H1 (cell line): ENCODE measurements around the gene RERE. TPM values are rescaled to one million over a fixed set of nuclear protein-coding genes. Genes with fewer than 3 reads are reported as not detected.

Source experiments
- CTCF ChIA-PET: fragments of 300-600 bp; sonication (Branson Sonifier 250); formaldehyde crosslinking; loops from one replicate; lab custom pipeline; 2021; ENCODE audit not compliant: partially characterized antibody; lab: Charles Lee
- POLR2A ChIA-PET: fragments of 300-600 bp; sonication (Branson Sonifier 250); formaldehyde crosslinking; loops from one replicate; lab custom pipeline; 2021; ENCODE audit warnings: inconsistent platforms; ENCODE audit not compliant: partially characterized antibody; lab: Charles Lee
- DNase-seq, 2 experiments: peaks; one replicate each; pipeline versions ENCODE4 v3.0.0 to v3.0.0-alpha.2; 2010 to 2022; ENCODE audit warnings: low spot score in 2 of 2, low read depth in 1 of 2, mixed read lengths in 1 of 2
- FAIRE-seq: peaks from 2 replicates; lab custom pipeline; 2011; peaks lifted over from hg19 to GRCh38; lab: Jason Lieb, UNC
- H2AFZ ChIP-seq: 2 replicates; pipeline ENCODE4 v1.8.1; 2012; ENCODE audit warnings: low read length, inconsistent platforms
- H2AK5ac ChIP-seq: 2 replicates; pipeline ENCODE4 v1.6.1; 2013; ENCODE audit warnings: low read depth, low read length
- H2BK120ac ChIP-seq: replicated peaks from 2 replicates; pipeline ENCODE3; 2013; ENCODE audit warnings: low read depth, low read length, inconsistent platforms
- H2BK12ac ChIP-seq: 2 replicates; pipeline ENCODE4 v1.6.1; 2013; ENCODE audit warnings: low read depth, low read length
- H2BK15ac ChIP-seq: 2 replicates; pipeline ENCODE4 v1.6.1; 2013; ENCODE audit warnings: low read length
- H2BK20ac ChIP-seq: 2 replicates; pipeline ENCODE4 v1.6.1; 2013; ENCODE audit warnings: low read length
- H2BK5ac ChIP-seq: 2 replicates; pipeline ENCODE4 v1.6.1; 2013; ENCODE audit warnings: low read depth, low read length
- H3K14ac ChIP-seq: 2 replicates; pipeline ENCODE4 v1.6.1; 2013; ENCODE audit warnings: inconsistent platforms; ENCODE audit not compliant: insufficient read length
- H3K18ac ChIP-seq: 2 replicates; pipeline ENCODE4 v1.6.1; 2013; ENCODE audit warnings: low read length; ENCODE audit errors: extremely low read depth
- H3K23ac ChIP-seq: 2 replicates; pipeline ENCODE4 v1.6.1; 2013; ENCODE audit warnings: inconsistent platforms; ENCODE audit not compliant: insufficient read length
- H3K23me2 ChIP-seq: 2 replicates; pipeline ENCODE4 v1.6.1; 2013; ENCODE audit warnings: low read depth, low read length
- H3K27ac ChIP-seq: 2 replicates; pipeline ENCODE4 v1.6.1; 2011; ENCODE audit warnings: low read depth, low read length, inconsistent platforms
- H3K27me3 ChIP-seq, 4 experiments: replicated peaks in 1 of 4; 1 replicate in 1 of 4; 2 replicates in 3 of 4; pipeline versions ENCODE4 v1.6.1 to v1.8.1; 2011 to 2013; ENCODE audit warnings: low read length in 3 of 4, mild to moderate bottlenecking in 3 of 4, inconsistent platforms in 2 of 4, mixed read lengths in 2 of 4, moderate library complexity in 1 of 4; ENCODE audit not compliant: control insufficient read depth in 3 of 4, insufficient read depth in 3 of 4; ENCODE audit errors: extremely low read depth in 1 of 4
- H3K36me3 ChIP-seq, 4 experiments: 2 replicates each; pipeline versions ENCODE4 v1.6.1 to v1.8.1; 2011 to 2013; ENCODE audit warnings: mild to moderate bottlenecking in 4 of 4, low read length in 3 of 4, moderate library complexity in 2 of 4, control low read depth in 1 of 4, inconsistent platforms in 1 of 4; ENCODE audit not compliant: insufficient read depth in 4 of 4, control insufficient read depth in 2 of 4
- H3K4ac ChIP-seq: replicated peaks from 2 replicates; pipeline ENCODE3; 2013; ENCODE audit warnings: low read length, low read depth, mixed read lengths, inconsistent platforms; ENCODE audit not compliant: insufficient read length
- H3K4me1 ChIP-seq, 4 experiments: replicated peaks in 1 of 4; 1 replicate in 1 of 4; 2 replicates in 3 of 4; pipeline versions ENCODE4 v1.6.1 to v1.8.1; 2011 to 2013; ENCODE audit warnings: low read length in 3 of 4, inconsistent platforms in 2 of 4, mixed read lengths in 1 of 4; ENCODE audit not compliant: insufficient read depth in 4 of 4, control insufficient read depth in 3 of 4
- H3K4me2 ChIP-seq, 2 experiments: 2 replicates each; pipeline versions ENCODE4 v1.6.1 to v1.8.1; 2011 to 2013; ENCODE audit warnings: low read depth in 2 of 2, low read length in 2 of 2, control low read depth in 1 of 2, inconsistent platforms in 1 of 2, mild to moderate bottlenecking in 1 of 2; ENCODE audit not compliant: insufficient read depth in 1 of 2
- H3K4me3 ChIP-seq, 4 experiments: fragments of 200-600, 300-600 bp in 1 of 4; sonication (generic), shearing (Covaris generic), sonication (Bioruptor Twin) in 1 of 4; 2 replicates each; pipeline versions ENCODE4 v1.5.1 to v1.8.1; 2011 to 2016; ENCODE audit warnings: low read length in 4 of 4, low read depth in 3 of 4, control low read depth in 2 of 4, inconsistent platforms in 2 of 4, mild to moderate bottlenecking in 2 of 4, mixed read lengths in 1 of 4, moderate library complexity in 1 of 4; ENCODE audit not compliant: insufficient read depth in 2 of 4; ENCODE audit errors: extremely low read depth in 1 of 4
- H3K56ac ChIP-seq: replicated peaks from 2 replicates; pipeline ENCODE3; 2013; ENCODE audit warnings: low read depth, mild to moderate bottlenecking, mixed read lengths, low read length, inconsistent platforms; ENCODE audit not compliant: insufficient read length
- H3K79me1 ChIP-seq: 2 replicates; pipeline ENCODE4 v1.6.1; 2013; ENCODE audit warnings: low read depth, low read length, control low read depth
- H3K79me2 ChIP-seq, 2 experiments: 2 replicates each; pipeline versions ENCODE4 v1.6.1 to v1.8.1; 2012 to 2013; ENCODE audit warnings: low read length in 2 of 2, mild to moderate bottlenecking in 2 of 2, inconsistent platforms in 1 of 2; ENCODE audit not compliant: insufficient read depth in 2 of 2, control insufficient read depth in 1 of 2
- H3K9ac ChIP-seq, 4 experiments: replicated peaks in 1 of 4; 1 replicate in 1 of 4; 2 replicates in 3 of 4; pipeline versions ENCODE4 v1.6.1 to v1.8.1; 2011 to 2013; ENCODE audit warnings: low read depth in 3 of 4, low read length in 3 of 4, control low read depth in 2 of 4, mild to moderate bottlenecking in 2 of 4, moderate library complexity in 2 of 4, inconsistent platforms in 1 of 4; ENCODE audit errors: extremely low read depth in 1 of 4
- H3K9me3 ChIP-seq, 2 experiments: 2 replicates each; pipeline versions ENCODE4 v1.6.1 to v1.8.1; 2012 to 2013; ENCODE audit warnings: mild to moderate bottlenecking in 2 of 2, moderate library complexity in 2 of 2, control low read depth in 1 of 2, inconsistent platforms in 1 of 2, low read depth in 1 of 2, low read length in 1 of 2, mixed read lengths in 1 of 2; ENCODE audit not compliant: insufficient read depth in 2 of 2
- H4K20me1 ChIP-seq, 2 experiments: replicated peaks in 1 of 2; 2 replicates each; pipeline versions ENCODE3 to v1.8.1; 2011 to 2013; ENCODE audit warnings: inconsistent platforms in 2 of 2, low read length in 2 of 2, mild to moderate bottlenecking in 1 of 2; ENCODE audit not compliant: insufficient read depth in 2 of 2, control insufficient read depth in 1 of 2
- H4K5ac ChIP-seq: 2 replicates; pipeline ENCODE4 v1.6.1; 2013; ENCODE audit warnings: low read length, low read depth, mixed read lengths, inconsistent platforms; ENCODE audit not compliant: insufficient read length
- H4K8ac ChIP-seq: 2 replicates; pipeline ENCODE4 v1.8.0; 2013; ENCODE audit warnings: mild to moderate bottlenecking, moderate library complexity, low read length, inconsistent platforms; ENCODE audit not compliant: insufficient read depth; ENCODE audit errors: extremely low read depth
- H4K91ac ChIP-seq: replicated peaks from 2 replicates; pipeline ENCODE3; 2013; ENCODE audit warnings: low read length, mixed read lengths, inconsistent platforms; ENCODE audit not compliant: insufficient read length
- BACH1 ChIP-seq: IDR thresholded peaks from 2 replicates; pipeline ENCODE4 v1.6.1; 2012; ENCODE audit warnings: low read length, improper control_type of control experiment
- CHD1 ChIP-seq: IDR thresholded peaks from 2 replicates; pipeline ENCODE4 v1.6.1; 2012; ENCODE audit warnings: low read depth, low read length, improper control_type of control experiment
- CHD2 ChIP-seq: IDR thresholded peaks from 2 replicates; pipeline ENCODE4 v1.6.1; 2012; ENCODE audit warnings: low read length, improper control_type of control experiment
- KDM1A ChIP-seq: fragments of 200-600, 300-600 bp; sonication (generic); IDR thresholded peaks from 2 replicates; pipeline ENCODE4 v1.7.1; 2016; ENCODE audit warnings: mild to moderate bottlenecking, low read length, borderline replicate concordance
- KDM5A ChIP-seq: fragments of 200-600 bp; IDR thresholded peaks from 2 replicates; pipeline ENCODE4 v1.7.1; 2012; ENCODE audit warnings: mild to moderate bottlenecking, low read length, inconsistent platforms, mixed read lengths
- PHF8 ChIP-seq: fragments of 200-600 bp; sonication (generic); conservative IDR thresholded peaks from 2 replicates; pipeline ENCODE4 v1.7.1; 2012; ENCODE audit warnings: low read depth, mild to moderate bottlenecking, inconsistent platforms, low read length, moderate library complexity
- TBP ChIP-seq: IDR thresholded peaks from 2 replicates; pipeline ENCODE4 v1.6.1; 2011; ENCODE audit warnings: low read depth, low read length, improper control_type of control experiment
- TEAD4 ChIP-seq: IDR thresholded peaks from 2 replicates; pipeline ENCODE4 v1.6.1; 2012; ENCODE audit warnings: low read depth, low read length, inconsistent platforms, mixed read lengths
- YY1 ChIP-seq: IDR thresholded peaks from 2 replicates; pipeline ENCODE4 v1.6.1; 2011; ENCODE audit warnings: low read depth, mild to moderate bottlenecking, low read length
- ZNF274 ChIP-seq: IDR thresholded peaks from 2 replicates; pipeline ENCODE4 v1.7.0; 2012; ENCODE audit warnings: low read length, borderline replicate concordance; ENCODE audit errors: extremely low read depth
- WGBS, 2 experiments: shearing (Covaris generic) in 1 of 2; methylation state at CpG; one replicate each; pipeline versions ENCODE4 v1.1.6 to v1.1.7; 2013 to 2015; ENCODE audit warnings: low lambda C conversion rate in 2 of 2, mixed read lengths in 2 of 2, inconsistent platforms in 1 of 2, low coverage in 1 of 2, missing lambda C conversion rate in 1 of 2; ENCODE audit not compliant: insufficient replicate concordance in 2 of 2, insufficient coverage in 1 of 2, insufficient read length in 1 of 2; ENCODE audit errors: extremely low coverage in 1 of 2, missing lambda C conversion rate in 1 of 2; 5-methylcytosine and 5-hydroxymethylcytosine counted together
- polyA plus RNA-seq, 7 experiments: library from polyadenylated mRNA; depleted of rRNA in 3 of 7; stranded (reverse) in 5 of 7; unstranded in 2 of 7; fragments of >200 nt in 5 of 7; fragments of 200-250 nt in 2 of 7; gene quantifications; 1 replicate in 5 of 7; 2 replicates in 1 of 7; 4 replicates in 1 of 7; pipeline versions ENCODE4 v1.2.1 to v1.2.3, GENCODE V29; 2011 to 2013; ENCODE audit warnings: missing spikeins in 2 of 7, mixed read lengths in 2 of 7
- total RNA-seq: library from RNA; stranded (reverse); fragmentation: NEBNext Ultra II Directional; extraction: Animal tissue kit (Norgen Biotek cat#: 25700); gene quantifications from 2 replicates; pipeline ENCODE4 v1.2.1, GENCODE V29; 2021
- TF ChIP-seq, protein P1 (sequence below): IDR thresholded peaks from 2 replicates; pipeline ENCODE4 v1.6.1; 2012; ENCODE audit warnings: inconsistent platforms

The RERE gene
- total and polyA plus RNA-seq, 2 of the 8 experiments (the other 6 are each of a cell fraction or from before 2014, with no cell fraction given) = 15.3 to 142 TPM

GRCh38 chr1:8782001-8782620 is 35.3 kb downstream of the RERE start:
- Histone ChIP-seq H2BK120ac (no peak overlapping the region), H3K23me2 (no peaks in the 10 kb centered on the region), H4K5ac (no peak overlapping the region), H3K9ac (no peak overlapping the region), H3K14ac (no peak overlapping the region)
- no peak for FAIRE-seq
- TF ChIP-seq, protein P1, sequence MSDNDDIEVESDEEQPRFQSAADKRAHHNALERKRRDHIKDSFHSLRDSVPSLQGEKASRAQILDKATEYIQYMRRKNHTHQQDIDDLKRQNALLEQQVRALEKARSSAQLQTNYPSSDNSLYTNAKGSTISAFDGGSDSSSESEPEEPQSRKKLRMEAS = no peak
- TF ChIP-seq BACH1 (no peak), YY1 (no peak), PHF8 (no peak), KDM5A (no peak), ZNF274 (no peak), TEAD4 (no peak), CHD1 (no peak), TBP (no peak), CHD2 (no peak), KDM1A (no peak)
- TF ChIP-seq, all 59 proteins: peak for 0
- Histone ChIP-seq H4K91ac (no peak overlapping the region), H3K56ac (no peak overlapping the region), H3K4ac (no peak overlapping the region), H3K79me2 (peaks cover 3 to 79% of the 10 kb centered on the region in 2 experiments; a peak in 3 of 4 replicates), H2AK5ac (no peak overlapping the region), H3K4me1 (peaks cover 3 to 9% (median 4%) of the 10 kb centered on the region in 4 experiments; a peak in 1 of 7 replicates), H2BK15ac (no peak overlapping the region), H4K20me1 (peaks cover 0 to 4% of the 10 kb centered on the region in 2 experiments), H3K4me2 (no peak overlapping the region), H4K8ac (no peak overlapping the region), H3K36me3 (no peaks in the 10 kb centered on the region; a peak in 1 of 8 replicates), H3K9me3 (no peaks in the 10 kb centered on the region), H3K4me3 (no peak overlapping the region), H3K27ac (no peak overlapping the region), H2BK12ac (no peak overlapping the region), H3K23ac (no peak overlapping the region), H3K27me3 (no peaks in the 10 kb centered on the region), H2BK5ac (no peak overlapping the region), H2AFZ (no peak overlapping the region), H3K18ac (no peak overlapping the region), H3K79me1 (peaks cover 6% of the 10 kb centered on the region), H2BK20ac (no peak overlapping the region)
- WGBS, 2 experiments = 90% methylated on average over 3 of the region's 3 CpGs; no CpG with 5 or more reads in 1 of the 2 experiments
- ChIA-PET CTCF (interaction anchor here (0.5 to 1.9 kb wide), 6 partner anchors 19 to 221 kb away, joined by 3 to 8 read pairs (median 4); no protein-coding TSS in a partner anchor), POLR2A (interaction anchor here (0.7 to 1.4 kb wide), 5 partner anchors 18 to 79 kb away, joined by 3 to 4 read pairs (median 3); partner anchors contain the start of gene RERE)
- DNase-seq = peak in 1 of 2 experiments; percentile 23
